Activated CD4-positive, alpha-beta T cell treated with anti-CD3 and anti-CD28 coated beads for 36 hours (primary cell): ENCODE measurements around the gene ZNHIT3. TPM values are rescaled to one million over a fixed set of nuclear protein-coding genes. Genes with fewer than 3 reads are reported as not detected.
"Not testable (repeated sequence)": the region's sequence is repeated elsewhere in the genome, so short reads cannot be mapped to it uniquely, and the experiment has no call there.

Experiments used
- ATAC-seq: fragments of 200-7000 bp; cut with Tn5 transposase; one replicate; pipeline ENCODE4 v1.10.0; 2021; ENCODE audit warnings: mild to moderate bottlenecking, moderate library complexity
- CTCF ChIA-PET: fragments of 350-600 bp; sonication (Branson Sonifier 250); formaldehyde crosslinking; loops from one replicate; lab custom pipeline; 2021; ENCODE audit warnings: antibody characterized with exemption; lab: Charles Lee
- POLR2A ChIA-PET: fragments of 350-600 bp; sonication (Branson Sonifier 250); formaldehyde crosslinking; loops from one replicate; lab custom pipeline; 2021; ENCODE audit warnings: antibody characterized with exemption, inconsistent platforms; lab: Charles Lee
- DNase-seq: peaks from one replicate; pipeline ENCODE4 v3.0.0-alpha.2; 2020
- H3K27ac Mint-ChIP-seq: one replicate; pipeline ENCODE4 v1.8.0; 2021; ENCODE audit warnings: mixed read lengths
- H3K27me3 Mint-ChIP-seq: one replicate; pipeline ENCODE4 v1.8.0; 2021; ENCODE audit warnings: mixed read lengths
- H3K36me3 Mint-ChIP-seq: one replicate; pipeline ENCODE4 v1.8.0; 2021; ENCODE audit warnings: low read depth, mixed read lengths
- H3K4me1 Mint-ChIP-seq: one replicate; pipeline ENCODE4 v1.8.0; 2021; ENCODE audit warnings: mixed read lengths
- H3K4me3 Mint-ChIP-seq: one replicate; pipeline ENCODE4 v1.8.0; 2021; ENCODE audit warnings: mild to moderate bottlenecking, moderate library complexity, mixed read lengths
- H3K9me3 Mint-ChIP-seq: one replicate; pipeline ENCODE4 v1.8.0; 2021; ENCODE audit warnings: low read depth, mixed read lengths
- intact Hi-C, 2 experiments: fragments of 100-400 bp; cut with DNase I in 1 of 2; cut with micrococcal nuclease in 1 of 2; formaldehyde crosslinking; loops; one replicate each; pipeline versions ENCODE4 v1.14.2 to v1.15.1; 2022 to 2024; cut with DNase I, micrococcal nuclease
- total RNA-seq, 2 experiments: library from RNA; stranded (reverse); gene quantifications; one replicate each; pipeline ENCODE4 v1.2.3, GENCODE V29; 2021

Gene ZNHIT3
- total RNA-seq, 2 experiments from 2014 or later, result 38.2 to 42.3 TPM

DNA sequence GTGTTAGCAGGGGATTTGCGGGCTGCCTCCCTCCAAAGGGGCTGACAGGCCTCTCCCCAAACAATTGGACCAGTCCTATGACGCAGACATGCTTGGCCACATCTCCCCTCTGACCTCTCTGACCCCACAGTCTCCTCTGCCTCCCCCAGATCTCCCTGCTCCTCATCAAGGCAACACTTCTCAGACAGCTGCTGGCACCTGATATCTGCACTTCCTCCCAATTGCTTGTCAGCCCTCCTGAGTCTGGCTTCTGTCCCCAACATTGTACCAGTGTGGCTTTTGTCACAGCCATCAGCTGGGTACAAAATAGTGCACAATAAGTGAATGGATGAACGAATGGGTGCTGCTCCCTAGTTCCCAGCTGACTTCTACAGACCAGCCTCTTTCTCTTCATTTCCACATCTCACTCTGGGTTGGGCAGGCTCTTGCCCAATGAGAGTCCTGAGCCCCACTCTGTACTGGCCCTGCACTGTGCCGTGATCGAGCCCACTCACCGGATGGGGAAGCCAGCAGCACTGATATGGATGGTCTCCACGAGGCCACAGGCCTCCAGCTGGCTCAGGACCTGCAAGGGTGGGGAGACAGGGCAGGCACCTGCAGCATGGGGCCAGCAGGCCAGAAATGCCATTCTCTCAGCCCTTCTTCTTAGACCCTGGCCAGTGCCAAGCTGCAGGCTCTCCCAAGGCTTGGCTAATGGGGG, 17.1 kb downstream of the ZNHIT3 start:
- Mint-ChIP-seq H3K4me1 (no peaks in the 10 kb centered on the region), H3K4me3 (no peak overlapping the region), H3K9me3 (no peaks in the 10 kb centered on the region), H3K27me3 (no peaks in the 10 kb centered on the region), H3K36me3 (peaks cover 40% of the 10 kb centered on the region), H3K27ac (peak overlapping the region; percentile 5)
- intact Hi-C loops, result no loop called here
- DNase-seq, result no peak
- ChIA-PET POLR2A (no interaction called here), CTCF (interaction anchor here (0.6 kb wide), 1 partner anchor 11 kb away, joined by 3 read pairs; no protein-coding TSS in a partner anchor)
- ATAC-seq, result no peak

DNA sequence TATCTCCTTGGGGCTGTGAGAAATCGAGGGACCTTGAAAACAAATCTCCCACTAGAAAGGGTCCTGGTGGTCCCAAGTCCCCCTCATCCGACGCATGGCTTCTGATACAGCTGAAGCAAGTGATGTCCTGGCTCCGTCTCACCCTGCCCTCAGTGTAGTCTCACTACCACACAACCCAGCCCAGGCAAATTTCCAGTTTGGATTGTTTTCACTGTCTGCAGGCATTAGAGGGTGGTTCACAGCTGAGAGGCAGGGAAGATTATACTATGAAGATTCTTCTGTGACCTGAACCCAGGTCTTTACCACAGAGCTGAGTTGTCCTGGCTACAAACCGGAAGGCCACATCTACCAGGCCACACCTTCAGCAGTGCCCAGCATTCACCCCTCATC, 17.7 kb downstream of the ZNHIT3 start:
- H3K27me3 Mint-ChIP-seq, result no peaks in the 10 kb centered on the region
- no peaks in the 10 kb centered on the region for H3K4me1 Mint-ChIP-seq
- H3K36me3 Mint-ChIP-seq, result peaks cover 39% of the 10 kb centered on the region
- H3K4me3 Mint-ChIP-seq, result no peak overlapping the region
- ChIA-PET CTCF (interaction anchor here (0.6 kb wide), 1 partner anchor 11 kb away, joined by 3 read pairs; no protein-coding TSS in a partner anchor), POLR2A (no interaction called here)
- ATAC-seq (no peak), DNase-seq (no peak)
- intact Hi-C loops, result no loop called here
- no peak overlapping the region for H3K27ac Mint-ChIP-seq
- no peaks in the 10 kb centered on the region for H3K9me3 Mint-ChIP-seq

DNA sequence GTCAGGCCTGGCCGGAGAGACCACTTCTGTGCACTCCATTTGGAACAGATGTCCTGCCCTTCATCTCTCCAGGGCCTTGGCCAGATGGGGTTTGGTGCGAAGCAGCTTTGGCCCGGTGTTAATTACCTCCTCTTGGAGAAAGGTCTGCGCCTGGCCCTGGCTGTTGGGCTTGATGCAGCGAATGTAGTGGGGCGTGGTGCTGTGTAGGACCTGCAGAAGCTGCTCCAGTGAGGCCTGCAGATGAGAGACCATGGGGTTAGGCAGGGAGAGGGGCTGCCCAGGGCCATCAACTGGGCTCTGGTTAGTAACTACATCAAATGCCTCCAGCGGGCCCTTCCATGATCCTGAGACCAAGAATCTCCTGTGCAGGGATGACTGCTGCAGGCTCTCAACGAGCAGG, 18.7 kb downstream of the ZNHIT3 start:
- POLR2A ChIA-PET, result no interaction called here
- no peak overlapping the region for H3K27ac Mint-ChIP-seq
- CTCF ChIA-PET, result interaction anchor here (1.1 kb wide), 1 partner anchor 13 kb away, joined by 4 read pairs; no protein-coding TSS in a partner anchor
- ATAC-seq (no peak), DNase-seq (no peak)
- intact Hi-C loops, result no loop called here
- H3K4me3 Mint-ChIP-seq, result no peak overlapping the region
- H3K36me3 Mint-ChIP-seq, result peaks cover 47% of the 10 kb centered on the region
- H3K4me1 Mint-ChIP-seq, result no peaks in the 10 kb centered on the region
- H3K9me3 Mint-ChIP-seq, result no peaks in the 10 kb centered on the region
- H3K27me3 Mint-ChIP-seq, result no peaks in the 10 kb centered on the region

DNA sequence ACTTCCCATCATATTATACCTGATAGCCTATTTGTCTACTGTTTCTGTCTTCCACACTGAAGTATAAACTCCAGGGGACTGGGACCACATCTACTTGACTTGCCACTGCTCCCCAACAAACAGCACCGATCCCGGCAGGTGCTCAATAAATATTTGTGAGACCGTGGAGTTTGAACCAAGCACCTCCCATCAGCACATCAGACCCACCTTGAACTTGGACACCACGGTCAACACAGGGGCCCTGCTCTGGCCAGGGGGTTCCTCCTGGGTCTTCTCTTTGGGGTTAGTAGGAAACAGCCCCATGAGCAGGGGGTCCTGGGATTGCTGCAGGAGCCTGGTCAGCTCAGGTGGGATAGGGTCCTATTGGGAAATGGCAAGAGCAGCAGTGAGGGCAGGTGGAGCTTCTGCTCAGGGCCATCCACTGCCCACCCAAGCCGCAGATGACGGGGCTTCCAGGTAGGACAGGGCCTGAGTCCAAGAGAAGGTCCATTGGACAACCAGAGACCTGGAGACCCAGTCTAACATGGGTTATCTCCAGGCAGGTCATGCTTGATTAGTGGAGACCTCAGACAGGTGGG, 19.9 kb downstream of the ZNHIT3 start:
- Mint-ChIP-seq H3K9me3 (no peaks in the 10 kb centered on the region), H3K4me1 (no peaks in the 10 kb centered on the region), H3K36me3 (peaks cover 54% of the 10 kb centered on the region), H3K4me3 (no peak overlapping the region), H3K27me3 (no peaks in the 10 kb centered on the region), H3K27ac (no peak overlapping the region)
- ATAC-seq, result no peak
- CTCF ChIA-PET, result interaction anchor here (1.1 kb wide), 1 partner anchor 15 kb away, joined by 4 read pairs; no protein-coding TSS in a partner anchor
- DNase-seq, result no peak
- intact Hi-C loops, result no loop called here
- POLR2A ChIA-PET, result no interaction called here

DNA sequence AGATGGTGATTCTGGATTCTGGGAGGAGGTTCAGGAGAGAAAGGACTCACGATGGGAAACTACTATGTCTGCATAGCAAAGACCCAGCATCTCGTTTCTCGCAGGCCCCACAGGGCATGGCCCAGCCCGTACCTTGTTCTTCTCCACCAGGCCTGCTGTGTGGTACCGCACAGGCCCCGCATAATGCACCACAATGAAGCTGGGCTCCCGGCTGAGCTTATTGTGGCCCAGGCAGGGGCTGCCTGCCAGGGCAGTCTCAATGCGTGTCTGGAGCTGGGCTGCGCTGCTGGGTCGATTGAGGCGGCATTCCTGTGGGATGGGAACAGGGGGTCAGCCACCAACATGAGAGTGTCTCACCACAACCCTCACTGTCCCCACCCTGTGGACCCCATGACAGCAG, 20.4 kb downstream of the ZNHIT3 start:
- POLR2A ChIA-PET, result no interaction called here
- intact Hi-C loops, result no loop called here
- no peak overlapping the region for H3K4me3 Mint-ChIP-seq
- H3K27ac Mint-ChIP-seq, result no peak overlapping the region
- no peaks in the 10 kb centered on the region for H3K4me1 Mint-ChIP-seq
- H3K36me3 Mint-ChIP-seq, result peaks cover 57% of the 10 kb centered on the region
- ATAC-seq, result no peak
- CTCF ChIA-PET, result no interaction called here
- H3K9me3 Mint-ChIP-seq, result no peaks in the 10 kb centered on the region
- DNase-seq, result no peak
- no peaks in the 10 kb centered on the region for H3K27me3 Mint-ChIP-seq

DNA sequence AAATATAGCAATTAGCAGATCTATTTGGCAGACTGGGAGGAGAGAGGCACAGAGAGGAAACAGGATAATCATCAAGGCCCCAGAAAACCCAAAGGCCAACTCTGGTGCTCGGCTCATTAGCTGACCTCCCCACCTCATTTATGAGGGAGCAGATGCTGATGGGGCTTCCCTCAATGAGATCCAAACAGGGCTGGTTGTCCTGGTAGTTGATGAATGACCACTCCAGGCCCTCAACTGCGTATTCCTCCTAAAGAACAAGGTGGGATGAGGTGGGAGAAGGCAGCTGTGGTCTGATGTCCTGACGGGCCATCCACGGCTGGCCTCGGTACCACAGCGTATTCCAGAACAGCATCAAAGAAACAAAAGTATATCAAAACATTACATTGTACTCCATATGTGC, 20.8 kb downstream of the ZNHIT3 start:
- intact Hi-C loops, result no loop called here
- Mint-ChIP-seq H3K4me1 (no peaks in the 10 kb centered on the region), H3K36me3 (peaks cover 55% of the 10 kb centered on the region), H3K9me3 (no peaks in the 10 kb centered on the region), H3K4me3 (no peak overlapping the region), H3K27me3 (no peaks in the 10 kb centered on the region), H3K27ac (no peak overlapping the region)
- ATAC-seq (no peak), DNase-seq (no peak)
- ChIA-PET CTCF (interaction anchor here (0.6 kb wide), 1 partner anchor 619 kb away, joined by 4 read pairs; no protein-coding TSS in a partner anchor), POLR2A (no interaction called here)

DNA sequence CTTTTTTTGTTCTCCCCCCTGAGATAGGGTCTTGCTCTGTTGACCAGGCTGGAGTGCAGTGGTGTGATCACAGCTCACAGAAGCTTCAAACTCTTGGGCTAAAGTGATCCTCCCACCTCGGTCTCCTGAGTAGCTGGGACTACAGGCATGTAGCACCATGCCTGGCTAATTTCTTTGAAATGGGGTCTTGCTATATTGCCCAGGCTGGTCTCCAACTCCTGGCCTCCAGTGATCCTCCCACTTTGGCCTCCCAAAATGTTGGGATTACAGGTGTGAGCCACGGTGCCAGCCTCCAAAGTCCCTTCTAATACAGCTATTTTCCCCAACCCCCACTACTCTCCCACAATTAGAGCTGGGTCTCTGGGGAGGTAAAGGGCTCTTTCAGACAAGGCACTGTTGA, 22.0 kb downstream of the ZNHIT3 start:
- peaks cover 57% of the 10 kb centered on the region for H3K36me3 Mint-ChIP-seq
- H3K9me3 Mint-ChIP-seq, H3K27me3 Mint-ChIP-seq, POLR2A ChIA-PET, intact Hi-C loops, DNase-seq, ATAC-seq, H3K4me1 Mint-ChIP-seq, H3K4me3 Mint-ChIP-seq: not testable (repeated sequence)
- peak overlapping the region; percentile 9 for H3K27ac Mint-ChIP-seq
- CTCF ChIA-PET, result interaction anchor here (0.8 kb wide), 1 partner anchor 15 kb away, joined by 3 read pairs; no protein-coding TSS in a partner anchor

DNA sequence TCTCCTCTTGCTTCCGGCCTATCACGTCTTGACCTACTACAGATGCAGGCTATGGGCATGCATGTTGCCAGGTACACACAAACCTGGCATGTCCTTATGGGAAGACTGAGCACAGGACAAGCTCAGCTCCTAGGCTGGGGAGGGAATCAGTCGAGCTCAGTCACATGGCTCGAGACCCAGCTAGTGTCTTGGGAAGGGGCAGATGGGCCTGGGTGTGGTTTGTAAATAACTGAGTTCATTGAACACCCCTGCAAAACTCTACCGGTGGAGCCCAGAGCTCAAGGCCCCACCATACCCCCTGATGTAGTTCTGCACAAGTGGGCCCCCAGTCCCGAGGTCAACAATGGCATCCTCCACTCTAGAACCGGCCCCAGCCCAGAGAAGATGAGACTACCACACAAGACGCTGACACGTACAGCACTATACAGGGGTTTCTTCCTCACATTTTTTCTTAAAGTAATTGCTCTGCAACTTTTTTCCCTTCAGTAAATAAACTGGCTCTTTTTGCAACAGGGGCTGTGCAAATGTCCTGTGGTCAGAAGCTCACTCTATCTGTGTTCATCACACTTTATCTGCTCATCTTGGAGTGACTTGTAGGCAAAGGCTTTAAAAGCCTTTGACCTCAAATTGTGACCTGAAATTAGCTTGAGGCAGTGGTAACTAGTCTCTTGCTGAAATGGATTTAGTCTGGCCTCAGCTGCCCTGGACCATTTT, 22.9 kb downstream of the ZNHIT3 start:
- ChIA-PET CTCF (interaction anchor here (0.7 kb wide), 1 partner anchor 361 kb away, joined by 4 read pairs; no protein-coding TSS in a partner anchor), POLR2A (no interaction called here)
- ATAC-seq, result no peak
- intact Hi-C loops, result no loop called here
- Mint-ChIP-seq H3K4me3 (no peak overlapping the region), H3K27ac (no peak overlapping the region), H3K4me1 (no peaks in the 10 kb centered on the region), H3K36me3 (peaks cover 51% of the 10 kb centered on the region), H3K27me3 (no peaks in the 10 kb centered on the region), H3K9me3 (no peaks in the 10 kb centered on the region)
- no peak for DNase-seq

DNA sequence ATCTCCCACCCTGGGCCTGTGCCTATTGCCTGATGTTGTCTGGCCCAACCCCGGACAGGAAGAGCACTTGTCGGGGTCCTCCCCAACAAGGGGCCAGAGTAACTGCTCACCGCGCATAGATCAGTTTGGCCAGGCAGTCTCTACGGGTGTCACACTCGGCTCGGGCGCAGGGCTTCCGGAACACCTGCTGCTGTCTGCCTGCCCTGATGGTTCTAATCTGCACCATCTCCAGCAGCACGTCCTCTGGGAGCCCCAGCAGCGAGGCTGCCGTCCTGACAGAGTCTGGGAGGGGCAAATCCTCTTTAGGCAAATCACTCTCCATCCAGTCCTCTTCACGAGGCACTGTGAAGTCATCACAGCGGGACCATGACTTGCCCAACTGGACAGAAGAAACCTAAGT, 24.2 kb downstream of the ZNHIT3 start:
- POLR2A ChIA-PET, result no interaction called here
- H3K9me3 Mint-ChIP-seq, result no peaks in the 10 kb centered on the region
- ATAC-seq, result no peak
- H3K27me3 Mint-ChIP-seq, result no peaks in the 10 kb centered on the region
- peaks cover 53% of the 10 kb centered on the region for H3K36me3 Mint-ChIP-seq
- H3K27ac Mint-ChIP-seq, result peak overlapping the region; percentile 6
- H3K4me3 Mint-ChIP-seq, result no peak overlapping the region
- DNase-seq, result no peak
- intact Hi-C loops, result no loop called here
- CTCF ChIA-PET, result no interaction called here
- H3K4me1 Mint-ChIP-seq, result no peaks in the 10 kb centered on the region

DNA sequence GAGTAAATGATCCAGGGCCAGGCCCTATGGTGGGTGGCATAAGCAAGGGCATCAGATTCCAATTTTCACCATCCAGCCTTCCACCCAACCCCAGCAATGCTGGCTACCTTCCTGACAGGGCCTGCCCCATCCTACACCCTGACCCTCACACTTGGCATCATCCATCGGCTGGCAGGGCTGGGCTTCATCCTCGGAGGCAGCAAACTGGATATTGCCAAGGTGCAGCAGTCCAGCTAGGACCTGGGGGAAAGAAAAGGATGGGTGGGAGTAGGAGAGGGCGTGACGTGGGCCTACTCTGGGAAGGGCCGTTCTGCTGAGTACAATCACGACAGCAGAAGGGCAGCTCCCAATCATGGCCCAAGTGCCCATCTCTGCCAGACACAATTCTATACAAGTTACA, 24.7 kb downstream of the ZNHIT3 start:
- H3K27ac Mint-ChIP-seq, result no peak overlapping the region
- CTCF ChIA-PET, result interaction anchor here (0.6 kb wide), 2 partner anchors 21 to 28 kb away, joined by 3 read pairs; no protein-coding TSS in a partner anchor

DNA sequence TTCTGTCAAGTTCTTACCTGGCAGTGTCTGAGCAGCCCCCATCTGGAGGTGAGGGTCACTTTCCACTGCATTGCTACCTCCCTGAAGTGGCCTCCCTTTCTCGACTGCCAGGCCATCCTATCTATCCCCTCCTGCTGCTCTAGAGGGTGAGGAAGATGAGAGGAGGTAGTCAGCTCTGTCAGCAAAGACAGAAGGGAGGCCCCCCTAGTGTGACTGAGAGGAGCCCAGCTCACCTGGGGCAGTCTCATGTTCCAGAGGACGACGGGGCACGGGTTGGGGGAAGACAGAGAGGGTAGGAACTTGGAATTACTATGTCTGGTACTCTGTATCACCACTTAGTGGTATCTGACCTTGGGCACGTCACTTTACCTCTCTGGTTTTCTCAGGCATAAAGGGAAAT, 26.2 kb downstream of the ZNHIT3 start:
- Mint-ChIP-seq H3K27me3 (no peaks in the 10 kb centered on the region), H3K4me1 (no peaks in the 10 kb centered on the region), H3K4me3 (no peak overlapping the region), H3K36me3 (peaks cover 45% of the 10 kb centered on the region), H3K9me3 (no peaks in the 10 kb centered on the region), H3K27ac (no peak overlapping the region)
- ATAC-seq (no peak), DNase-seq (no peak)
- ChIA-PET POLR2A (no interaction called here), CTCF (no interaction called here)
- intact Hi-C loops, result no loop called here

More for the DNA sequence above, 24.7 kb downstream of the ZNHIT3 start:
- Mint-ChIP-seq H3K4me1 (no peaks in the 10 kb centered on the region), H3K27me3 (no peaks in the 10 kb centered on the region), H3K4me3 (no peak overlapping the region), H3K36me3 (peaks cover 49% of the 10 kb centered on the region), H3K9me3 (no peaks in the 10 kb centered on the region)
- DNase-seq, result no peak
- intact Hi-C loops, result no loop called here
- POLR2A ChIA-PET, result no interaction called here
- no peak for ATAC-seq
